Measurements from ENCODE around the gene RNF26.

Gene RNF26

GRCh38 chr11:119375337-119376196, 41.2 kb downstream of the RNF26 start:
- peaks cover 65% of the 10 kb centered on the region for H3K4me1 ChIP-seq (ENCODE audit: control insufficient read depth, insufficient read depth, low read length)
- H3K4me3 ChIP-seq (ENCODE audit: low read depth, low read length), result no peak overlapping the region
- H3K27ac ChIP-seq (ENCODE audit: low read depth, low read length), result no peak overlapping the region
- H3K36me3 ChIP-seq (ENCODE audit: control insufficient read depth, insufficient read depth, low read length), result no peaks in the 10 kb centered on the region
- no peak overlapping the region for H3K9ac ChIP-seq (ENCODE audit: low read length)
- H3K27me3 ChIP-seq (ENCODE audit: control insufficient read depth, insufficient read depth, low read length), result peaks cover 6% of the 10 kb centered on the region
- no peaks in the 10 kb centered on the region for H3K9me3 ChIP-seq (ENCODE audit: control insufficient read depth, insufficient read depth, low read depth, low read length)

GRCh38 chr11:119376197-119376847, 42.0 kb downstream of the RNF26 start:
- Histone ChIP-seq H3K4me3 (ENCODE audit: low read depth, low read length) (no peak overlapping the region), H3K4me1 (ENCODE audit: control insufficient read depth, insufficient read depth, low read length) (peaks cover 64% of the 10 kb centered on the region), H3K36me3 (ENCODE audit: control insufficient read depth, insufficient read depth, low read length) (no peaks in the 10 kb centered on the region), H3K9ac (ENCODE audit: low read length) (no peak overlapping the region), H3K27ac (ENCODE audit: low read depth, low read length) (no peak overlapping the region), H3K27me3 (ENCODE audit: control insufficient read depth, insufficient read depth, low read length) (peaks cover 12% of the 10 kb centered on the region), H3K9me3 (ENCODE audit: control insufficient read depth, insufficient read depth, low read depth, low read length) (no peaks in the 10 kb centered on the region)

- peaks cover 67% of the 10 kb centered on the region for H3K4me1 ChIP-seq (ENCODE audit: control insufficient read depth, insufficient read depth, low read length)
- H3K9ac ChIP-seq (ENCODE audit: low read length), result no peak overlapping the region
- H3K9me3 ChIP-seq (ENCODE audit: control insufficient read depth, insufficient read depth, low read depth, low read length), result no peaks in the 10 kb centered on the region
- no peak overlapping the region for H3K27ac ChIP-seq (ENCODE audit: low read depth, low read length)
- peaks cover 12% of the 10 kb centered on the region for H3K27me3 ChIP-seq (ENCODE audit: control insufficient read depth, insufficient read depth, low read length)
- H3K36me3 ChIP-seq (ENCODE audit: control insufficient read depth, insufficient read depth, low read length), result no peaks in the 10 kb centered on the region
- no peak overlapping the region for H3K4me3 ChIP-seq (ENCODE audit: low read depth, low read length)
Observed at GRCh38 chr11:119377112-119377901, 43.0 kb downstream of the RNF26 start.

GRCh38 chr11:119377961-119378667, 43.8 kb downstream of the RNF26 start:
- Histone ChIP-seq H3K4me3 (ENCODE audit: low read depth, low read length) (peak overlapping the region; percentile 16; the same call in 1 of the 2 replicates), H3K27me3 (ENCODE audit: control insufficient read depth, insufficient read depth, low read length) (peaks cover 12% of the 10 kb centered on the region), H3K27ac (ENCODE audit: low read depth, low read length) (no peak overlapping the region), H3K36me3 (ENCODE audit: control insufficient read depth, insufficient read depth, low read length) (no peaks in the 10 kb centered on the region), H3K9me3 (ENCODE audit: control insufficient read depth, insufficient read depth, low read depth, low read length) (no peaks in the 10 kb centered on the region), H3K9ac (ENCODE audit: low read length) (no peak overlapping the region), H3K4me1 (ENCODE audit: control insufficient read depth, insufficient read depth, low read length) (peaks cover 67% of the 10 kb centered on the region)

GRCh38 chr11:119378851-119379465, 44.6 kb downstream of the RNF26 start:
- peaks cover 67% of the 10 kb centered on the region for H3K4me1 ChIP-seq (ENCODE audit: control insufficient read depth, insufficient read depth, low read length)
- H3K4me3 ChIP-seq (ENCODE audit: low read depth, low read length), result no peak overlapping the region

GRCh38 chr11:119380160-119380826, 46.0 kb downstream of the RNF26 start:
- Histone ChIP-seq H3K4me3 (ENCODE audit: low read depth, low read length) (peak overlapping the region; percentile 72), H3K9me3 (ENCODE audit: control insufficient read depth, insufficient read depth, low read depth, low read length) (no peaks in the 10 kb centered on the region), H3K27ac (ENCODE audit: low read depth, low read length) (no peak overlapping the region), H3K9ac (ENCODE audit: low read length) (no peak overlapping the region), H3K36me3 (ENCODE audit: control insufficient read depth, insufficient read depth, low read length) (no peaks in the 10 kb centered on the region), H3K27me3 (ENCODE audit: control insufficient read depth, insufficient read depth, low read length) (peaks cover 12% of the 10 kb centered on the region), H3K4me1 (ENCODE audit: control insufficient read depth, insufficient read depth, low read length) (peaks cover 57% of the 10 kb centered on the region)

More at GRCh38 chr11:119378851-119379465, 44.6 kb downstream of the RNF26 start:
- Histone ChIP-seq H3K27ac (ENCODE audit: low read depth, low read length) (no peak overlapping the region), H3K27me3 (ENCODE audit: control insufficient read depth, insufficient read depth, low read length) (peaks cover 12% of the 10 kb centered on the region), H3K9ac (ENCODE audit: low read length) (no peak overlapping the region), H3K9me3 (ENCODE audit: control insufficient read depth, insufficient read depth, low read depth, low read length) (no peaks in the 10 kb centered on the region), H3K36me3 (ENCODE audit: control insufficient read depth, insufficient read depth, low read length) (no peaks in the 10 kb centered on the region)

- Histone ChIP-seq H3K4me3 (ENCODE audit: low read depth, low read length) (peak overlapping the region; percentile 72), H3K9ac (ENCODE audit: low read length) (peak overlapping the region; percentile 1), H3K27me3 (ENCODE audit: control insufficient read depth, insufficient read depth, low read length) (peaks cover 12% of the 10 kb centered on the region)
Observed at GRCh38 chr11:119380827-119381180, 46.5 kb downstream of the RNF26 start.

GRCh38 chr11:119381181-119381988, 47.1 kb downstream of the RNF26 start, which contains the start of gene USP2:
Gene USP2, minus strand, starts transcription at chr11:119381690. Its CDS starts 8,210 bp downstream, at chr11:119373480.
- peak within 1 kb of the TSS; percentile 72 for H3K4me3 ChIP-seq (ENCODE audit: low read depth, low read length)
- no peaks in the 10 kb centered on the region for H3K36me3 ChIP-seq (ENCODE audit: control insufficient read depth, insufficient read depth, low read length)
- H3K9ac ChIP-seq (ENCODE audit: low read length), result peak within 1 kb of the TSS; percentile 27
- peaks cover 12% of the 10 kb centered on the region for H3K27me3 ChIP-seq (ENCODE audit: control insufficient read depth, insufficient read depth, low read length)
- H3K9me3 ChIP-seq (ENCODE audit: control insufficient read depth, insufficient read depth, low read depth, low read length), result no peaks in the 10 kb centered on the region
- H3K27ac ChIP-seq (ENCODE audit: low read depth, low read length), result no peak within 1 kb of the TSS
- H3K4me1 ChIP-seq (ENCODE audit: control insufficient read depth, insufficient read depth, low read length), result peaks cover 47% of the 10 kb centered on the region

More at GRCh38 chr11:119380827-119381180, 46.5 kb downstream of the RNF26 start:
- peaks cover 53% of the 10 kb centered on the region for H3K4me1 ChIP-seq (ENCODE audit: control insufficient read depth, insufficient read depth, low read length)
- no peak overlapping the region for H3K27ac ChIP-seq (ENCODE audit: low read depth, low read length)
- no peaks in the 10 kb centered on the region for H3K9me3 ChIP-seq (ENCODE audit: control insufficient read depth, insufficient read depth, low read depth, low read length)
- no peaks in the 10 kb centered on the region for H3K36me3 ChIP-seq (ENCODE audit: control insufficient read depth, insufficient read depth, low read length)

GRCh38 chr11:119382101-119382500, 47.8 kb downstream of the RNF26 start:
- Histone ChIP-seq H3K4me1 (ENCODE audit: control insufficient read depth, insufficient read depth, low read length) (peaks cover 42% of the 10 kb centered on the region), H3K4me3 (ENCODE audit: low read depth, low read length) (peak overlapping the region; percentile 72), H3K36me3 (ENCODE audit: control insufficient read depth, insufficient read depth, low read length) (no peaks in the 10 kb centered on the region), H3K27me3 (ENCODE audit: control insufficient read depth, insufficient read depth, low read length) (peaks cover 12% of the 10 kb centered on the region), H3K27ac (ENCODE audit: low read depth, low read length) (no peak overlapping the region), H3K9ac (ENCODE audit: low read length) (no peak overlapping the region), H3K9me3 (ENCODE audit: control insufficient read depth, insufficient read depth, low read depth, low read length) (no peaks in the 10 kb centered on the region)
